ELF-1 (cell line): Measurements from ENCODE around the gene COL2A1.
A peak's percentile ranks its signal among the peaks of the same experiment; 100 is the strongest.

ENCODE experiments used
- DNase-seq: peaks from one replicate; pipeline ENCODE4 v3.0.0-alpha.2; 2016; ENCODE audit warnings: low read depth, low spot score

COL2A1 gene

GRCh38 chr12:47946413-47947323 lies 57.6 kb downstream of the COL2A1 start:
- no peak for DNase-seq

- no peak for DNase-seq
Observed at GRCh38 chr12:47945341-47945728, 58.9 kb downstream of the COL2A1 start.

- DNase-seq: no peak
Observed at GRCh38 chr12:47944685-47945340, 59.5 kb downstream of the COL2A1 start.

GRCh38 chr12:47943623-47944340 lies 60.5 kb downstream of the COL2A1 start:
- no peak for DNase-seq

- DNase-seq: no peak
Observed at GRCh38 chr12:47942614-47943225, 61.6 kb downstream of the COL2A1 start.

- peak; percentile 69 for DNase-seq
Observed at GRCh38 chr12:47941871-47942613, 62.2 kb downstream of the COL2A1 start.

GRCh38 chr12:47941475-47941780 lies 62.8 kb downstream of the COL2A1 start:
- DNase-seq: no peak

- no peak for DNase-seq
Observed at GRCh38 chr12:47940773-47941474, 63.4 kb downstream of the COL2A1 start.

GRCh38 chr12:47939009-47939601 lies 65.2 kb downstream of the COL2A1 start:
- DNase-seq: no peak

- DNase-seq: no peak
Observed at GRCh38 chr12:47938594-47938993, 65.7 kb downstream of the COL2A1 start.

GRCh38 chr12:47938093-47938492 lies 66.2 kb downstream of the COL2A1 start:
- no peak for DNase-seq

GRCh38 chr12:47935184-47935583 lies 69.1 kb downstream of the COL2A1 start:
- no peak for DNase-seq

- DNase-seq: no peak
Observed at GRCh38 chr12:47931187-47931586, 73.1 kb downstream of the COL2A1 start.

GRCh38 chr12:47930634-47931033 lies 73.6 kb downstream of the COL2A1 start:
- no peak for DNase-seq

- DNase-seq: no peak
Observed at GRCh38 chr12:47927346-47927745, 76.9 kb downstream of the COL2A1 start.
